HG02571 (cell line): ENCODE data around the gene MAEL.

ENCODE experiments used
- ATAC-seq: cut with Tn5 transposase; IDR thresholded peaks from one replicate; pipeline ENCODE4 v1.9.1; 2021; ENCODE audit warnings: mild to moderate bottlenecking, moderate library complexity; ENCODE audit not compliant: unreplicated experiment

MAEL gene

DNA sequence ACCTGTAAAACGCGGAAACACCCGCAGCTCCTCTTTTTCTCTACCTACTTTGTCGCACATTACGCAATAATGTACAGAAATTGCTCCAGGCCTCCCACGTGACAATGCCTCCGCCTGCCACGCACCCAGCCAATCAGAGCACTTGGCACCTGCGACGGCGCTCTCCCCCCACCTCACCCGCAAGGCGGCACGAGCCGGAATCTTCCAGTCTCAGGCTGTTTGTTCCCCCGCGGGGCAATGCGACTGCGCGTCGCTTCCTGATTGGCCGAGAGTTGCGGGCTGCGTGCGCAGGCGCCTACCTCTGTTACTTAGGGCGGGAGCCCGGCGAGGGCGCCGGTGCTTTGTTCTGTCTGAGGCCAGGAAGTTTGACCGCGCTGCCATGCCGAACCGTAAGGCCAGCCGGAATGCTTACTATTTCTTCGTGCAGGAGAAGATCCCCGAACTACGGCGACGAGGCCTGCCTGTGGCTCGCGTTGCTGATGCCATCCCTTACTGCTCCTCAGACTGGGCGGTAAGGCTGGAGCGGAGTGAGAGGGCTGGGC, at the start of gene MAEL:
TSS of gene MAEL (plus strand) at position 307 of the 542 bp plus-strand sequence. CDS start at position 380, 73 bp downstream.
- ATAC-seq = no peak

DNA sequence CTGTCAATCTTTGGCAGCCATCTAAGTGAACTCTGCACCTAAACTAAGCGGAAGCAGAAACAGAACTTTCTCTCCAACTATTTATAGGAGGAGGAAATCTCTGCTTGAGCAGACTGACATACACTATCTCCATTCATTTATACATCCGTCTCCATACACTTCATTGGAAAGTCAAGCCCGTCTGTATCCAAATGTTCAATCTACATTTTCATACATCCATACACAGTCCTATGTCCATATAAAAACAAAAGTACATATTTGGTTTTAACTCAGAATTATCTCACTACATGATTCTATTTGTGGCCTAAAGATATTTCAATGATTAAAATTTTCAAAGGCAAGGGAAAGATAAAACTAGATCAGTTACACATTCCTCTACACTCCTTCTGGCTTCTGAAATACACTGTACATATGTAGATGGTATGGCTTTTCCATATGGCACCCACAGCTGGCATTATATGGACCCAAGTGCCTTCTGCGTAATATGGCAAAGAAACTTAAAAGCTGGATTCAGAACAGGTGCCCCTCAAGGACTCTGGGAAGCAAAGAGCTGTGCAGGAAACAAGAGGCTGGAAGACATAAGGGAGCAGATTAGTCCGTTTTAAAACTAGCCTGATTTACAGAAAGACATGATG, 49.2 kb upstream of the MAEL start:
- no peak for ATAC-seq

DNA sequence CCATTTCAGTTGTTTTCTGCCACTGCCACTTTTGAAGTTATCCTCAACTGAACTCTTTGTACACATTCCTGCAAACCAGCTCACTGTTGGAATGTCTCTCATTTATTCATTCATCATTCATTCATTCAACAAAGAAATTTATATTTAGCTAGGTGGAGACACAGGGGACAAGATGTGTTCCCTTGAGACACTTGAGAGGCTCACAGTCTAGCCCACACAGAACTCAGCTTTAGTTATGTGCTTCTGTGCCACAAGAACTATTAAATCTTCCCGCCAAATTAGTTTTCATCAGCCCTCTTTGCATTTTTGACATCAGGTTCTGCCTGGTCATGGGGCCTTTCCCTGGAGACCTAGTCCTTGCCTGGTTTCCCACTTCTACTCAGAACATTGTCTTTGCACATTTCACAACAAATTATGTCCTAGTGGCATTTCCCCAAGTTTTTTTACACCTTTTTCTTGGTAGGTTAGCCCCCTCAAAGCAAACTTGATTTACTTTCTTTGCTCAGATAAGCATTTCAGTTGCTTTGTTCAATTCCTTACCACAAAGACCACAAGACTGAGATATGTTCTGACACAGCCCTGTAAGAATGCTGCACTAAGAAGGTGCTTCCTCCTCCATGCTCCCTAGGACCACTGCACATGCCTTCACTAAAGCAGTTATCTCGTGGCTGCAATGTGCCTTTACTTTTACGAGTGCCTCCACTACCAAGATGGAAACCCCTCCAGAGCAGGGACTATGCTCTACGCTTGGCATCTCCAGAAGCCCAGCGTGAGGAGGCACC, 44.7 kb upstream of the MAEL start:
- ATAC-seq = no peak

DNA sequence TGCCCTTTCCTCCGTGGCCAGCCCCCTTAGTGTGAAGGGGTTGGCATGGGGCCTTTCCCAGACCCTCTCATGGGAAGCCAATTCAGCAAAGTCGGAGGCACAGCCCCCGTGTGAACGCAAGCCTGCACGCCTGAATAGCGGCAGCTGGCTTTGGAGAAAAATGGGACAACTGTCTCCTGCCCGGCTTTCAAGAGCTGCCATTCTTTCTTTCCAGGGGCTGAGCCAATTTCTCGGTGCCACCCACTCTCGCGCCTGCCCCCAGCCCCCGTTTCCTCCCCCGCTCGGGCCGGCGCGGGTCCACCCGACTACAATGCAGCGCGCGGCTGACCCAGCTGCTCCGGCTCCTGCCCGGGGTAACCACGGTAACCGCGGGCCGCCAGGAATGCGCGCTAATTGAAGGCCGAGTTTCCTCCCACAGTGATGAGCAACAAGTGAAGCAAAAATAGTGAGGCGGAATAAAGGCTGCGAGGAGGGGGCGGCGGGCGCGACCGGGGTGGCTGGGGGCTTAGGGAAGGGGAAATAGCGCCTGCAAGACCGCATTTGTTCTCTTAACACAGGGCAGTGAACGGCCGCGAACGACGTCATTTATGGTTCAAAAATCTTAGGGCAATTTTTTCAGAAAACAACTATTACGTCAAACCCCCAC, 41.6 kb upstream of the MAEL start:
- ATAC-seq = no peak

DNA sequence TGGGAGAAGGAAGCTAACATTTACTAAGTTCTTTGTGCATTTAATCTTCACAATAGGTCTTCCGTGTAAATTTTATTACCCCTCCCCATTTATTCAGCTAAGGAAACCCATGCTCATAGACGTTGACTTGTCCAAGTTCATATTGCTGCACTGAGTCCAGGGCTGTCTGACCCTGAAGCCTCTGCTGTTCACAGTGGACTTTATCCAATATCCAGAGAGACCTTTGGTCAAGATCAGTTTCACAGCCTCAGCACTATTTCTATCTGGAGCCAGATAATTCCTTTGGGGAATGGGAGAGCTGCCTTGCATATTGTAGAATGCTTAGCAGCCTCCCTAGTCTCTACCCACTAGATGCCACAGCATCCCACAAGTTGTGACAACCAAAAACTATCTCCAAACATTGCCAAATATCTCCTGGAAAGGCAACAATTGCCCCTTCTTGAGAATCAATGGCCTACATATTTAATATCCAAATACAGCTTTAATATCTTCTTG, 40.2 kb upstream of the MAEL start:
- ATAC-seq = no peak

- no peak for ATAC-seq
Measured at GRCh38 chr1:166950156-166950555, 38.9 kb upstream of the MAEL start.

DNA sequence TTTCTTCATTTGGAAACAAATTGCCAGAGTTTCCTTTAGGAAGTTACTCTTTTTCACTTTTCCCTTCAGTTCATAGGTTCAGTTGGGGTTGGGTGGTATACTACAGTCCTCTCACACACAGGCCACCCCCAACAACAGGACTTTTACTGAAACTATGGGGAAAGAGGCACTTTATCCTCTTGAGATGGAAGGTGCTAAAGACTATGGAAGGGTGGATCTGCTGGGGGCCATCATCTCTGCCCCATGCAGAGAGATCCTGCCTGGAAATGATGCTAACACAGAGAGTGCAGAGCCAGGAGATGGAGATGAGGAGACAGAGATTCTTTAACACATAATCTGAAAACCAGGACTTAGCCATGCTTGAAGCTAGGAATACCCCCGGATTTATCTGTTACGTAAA, 38.0 kb upstream of the MAEL start:
- no peak for ATAC-seq

DNA sequence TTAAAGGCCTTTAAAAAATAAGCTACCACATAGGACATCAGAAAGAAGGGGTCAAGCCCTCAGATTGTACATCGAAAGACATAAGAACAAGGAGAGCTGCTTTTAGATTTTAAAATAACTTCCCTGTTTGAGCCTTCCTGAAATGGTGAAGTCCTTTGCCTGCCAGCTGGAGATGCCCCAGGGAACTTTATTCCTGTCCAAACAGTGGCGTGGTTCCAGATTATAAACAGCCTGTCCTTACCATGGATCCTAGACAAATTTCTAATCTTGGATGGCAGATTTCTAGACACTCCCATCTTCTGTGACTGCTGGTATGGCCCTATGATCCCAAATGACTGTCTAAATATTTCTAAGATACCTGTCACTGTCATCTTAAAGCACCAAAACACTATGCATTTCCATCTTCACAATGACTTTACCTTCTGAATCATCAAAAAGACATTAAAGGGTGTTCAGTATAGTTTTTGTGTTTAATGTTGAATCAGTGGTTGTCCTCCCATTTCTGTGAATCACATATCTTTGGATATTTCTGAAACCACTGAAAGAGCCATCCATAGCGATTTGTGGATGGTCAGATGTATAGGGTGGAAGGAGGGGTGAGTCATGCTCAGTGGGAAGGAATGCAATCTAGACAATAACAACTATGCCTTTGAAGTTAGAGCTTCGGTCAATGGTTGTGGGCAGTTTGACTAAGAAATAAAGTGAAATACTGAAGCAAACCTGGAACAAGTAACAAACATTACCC, 36.9 kb upstream of the MAEL start:
- ATAC-seq = no peak

DNA sequence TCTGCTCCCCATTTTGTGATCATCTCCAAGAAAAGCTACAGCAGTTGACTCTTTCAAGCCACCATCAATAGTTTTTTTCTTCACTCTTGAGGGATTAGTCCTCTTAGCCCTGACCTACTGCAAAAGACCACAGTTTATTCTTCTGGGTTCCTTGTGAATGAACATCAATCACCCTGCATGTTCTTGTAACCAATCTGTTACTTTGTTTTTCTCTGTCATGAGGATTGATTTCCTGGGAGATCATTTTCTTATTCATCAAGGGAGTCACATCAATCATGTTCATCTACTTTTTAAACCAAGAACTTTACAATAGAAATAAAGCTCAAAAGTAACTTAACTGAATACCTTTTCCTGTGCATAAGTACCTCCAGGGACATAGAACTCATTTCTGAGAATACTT, 35.6 kb upstream of the MAEL start:
- ATAC-seq = no peak

GRCh38 chr1:166956057-166956850, 32.8 kb upstream of the MAEL start:
- ATAC-seq = no peak

DNA sequence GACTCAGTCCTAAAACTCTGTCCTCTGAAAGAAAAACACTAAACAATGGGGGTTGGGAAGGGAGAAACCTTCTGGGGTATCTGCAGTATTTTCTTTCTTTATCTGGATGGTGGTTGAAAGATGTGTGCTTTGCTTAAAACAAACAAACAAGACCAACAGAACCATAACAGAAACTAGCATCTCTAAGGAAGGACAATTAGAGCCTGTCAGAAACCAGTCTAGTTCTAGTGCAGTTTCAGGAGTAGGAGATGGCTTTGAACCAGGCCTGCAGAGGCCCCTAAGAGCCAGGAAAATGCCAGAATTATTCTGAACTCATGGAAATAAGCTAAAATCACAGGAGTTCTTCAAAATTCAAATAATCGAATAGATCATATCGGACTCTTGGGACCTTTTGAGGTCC, 32.2 kb upstream of the MAEL start:
- no peak for ATAC-seq

DNA sequence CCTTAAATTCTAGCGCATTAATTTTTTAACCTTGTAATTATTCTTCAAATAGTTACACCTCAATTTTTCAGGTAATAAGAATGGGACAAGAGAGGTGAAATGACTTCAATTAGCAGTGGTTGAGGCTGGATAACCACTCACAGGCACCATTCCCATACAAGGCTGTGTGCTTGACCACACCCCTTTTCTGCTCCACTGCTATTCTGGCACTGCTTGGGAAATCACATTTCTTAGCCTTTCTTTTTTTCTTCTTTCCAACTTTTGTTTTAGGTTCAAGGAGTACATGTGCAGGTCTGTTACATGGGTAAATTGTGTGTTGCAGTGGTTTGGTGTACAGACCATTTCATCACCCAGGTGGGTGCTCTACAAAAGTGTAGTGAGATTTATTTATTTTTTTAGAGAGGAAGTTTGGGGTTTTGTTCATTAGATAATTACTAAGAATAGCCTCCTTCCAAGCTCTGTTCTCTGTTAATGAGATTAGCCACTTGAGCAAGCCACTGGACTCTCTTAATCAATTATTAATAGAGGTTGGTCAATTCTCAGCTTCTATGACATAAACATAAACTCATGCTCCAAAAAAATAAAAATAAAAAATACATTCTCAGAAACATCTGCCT, 28.1 kb upstream of the MAEL start:
- ATAC-seq = no peak

DNA sequence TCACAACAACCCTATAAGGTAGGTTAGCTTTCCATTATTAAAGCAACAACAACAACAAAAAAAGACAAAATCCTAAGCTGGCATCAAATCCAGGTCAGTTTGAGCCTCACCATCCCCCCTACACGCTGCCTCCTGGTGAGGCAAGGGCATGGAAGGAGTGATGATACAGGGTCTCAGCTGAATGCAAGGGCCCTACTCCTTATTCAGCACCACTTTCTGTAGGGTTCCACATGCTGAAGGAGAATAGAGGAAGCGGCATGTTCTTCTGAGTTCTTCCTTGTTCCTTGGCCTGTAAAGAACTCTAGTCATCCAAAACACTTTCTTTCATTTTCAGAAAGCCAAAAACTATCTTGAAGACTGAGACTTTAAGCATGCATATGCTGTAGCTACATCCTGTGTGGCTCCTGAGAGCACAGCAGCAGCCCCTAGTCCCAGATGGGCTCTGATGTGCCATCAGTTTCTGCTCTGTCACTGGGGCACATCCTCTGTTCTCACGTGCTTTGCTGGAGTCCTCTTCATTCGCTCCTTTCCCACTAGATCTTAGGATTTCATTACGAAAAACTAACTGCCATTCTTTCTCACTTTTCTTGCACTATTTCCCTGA, 19.9 kb upstream of the MAEL start:
- ATAC-seq = no peak

- ATAC-seq = no peak
Measured at GRCh38 chr1:166971252-166971651, 17.8 kb upstream of the MAEL start.

DNA sequence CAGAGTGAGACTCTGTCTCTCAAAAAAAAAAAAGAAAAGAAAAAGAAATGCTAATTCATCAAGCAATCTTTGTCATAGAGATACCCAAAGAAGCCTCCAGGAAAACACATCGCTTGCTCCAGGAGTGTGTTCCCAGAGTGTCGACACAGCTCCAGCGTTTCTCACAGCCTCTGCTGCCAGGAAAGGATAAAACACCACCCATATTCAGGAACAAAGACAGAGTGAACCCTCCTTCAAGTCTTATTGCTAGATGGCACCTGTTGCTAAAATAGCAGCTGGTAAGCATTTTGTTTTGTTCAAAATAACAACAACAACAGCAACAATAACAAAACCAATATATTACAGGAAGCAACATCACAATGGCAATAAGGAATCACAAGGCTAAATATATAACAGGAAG, 16.9 kb upstream of the MAEL start:
- ATAC-seq = no peak

DNA sequence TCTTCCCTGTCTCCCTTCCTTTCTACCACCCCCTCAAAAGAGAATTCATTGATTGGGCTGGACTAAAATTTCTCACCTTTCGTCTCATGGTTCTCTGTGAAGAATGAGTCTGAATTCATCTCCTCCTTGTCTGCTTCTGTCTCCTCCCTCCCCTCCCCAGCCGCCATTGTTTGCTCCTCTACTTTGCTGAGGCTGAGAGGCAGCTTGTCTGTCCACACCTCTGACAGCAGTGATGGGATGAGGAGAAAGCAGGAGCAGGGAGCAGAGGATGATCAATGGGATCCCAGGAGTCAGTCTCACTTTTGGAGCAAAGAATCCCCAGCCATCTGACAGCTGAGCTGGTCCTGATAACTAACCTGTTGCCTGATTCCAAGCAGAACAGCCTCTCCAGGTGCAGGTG, 16.3 kb upstream of the MAEL start:
- ATAC-seq = no peak

GRCh38 chr1:166974647-166975345, 14.3 kb upstream of the MAEL start:
- no peak for ATAC-seq

DNA sequence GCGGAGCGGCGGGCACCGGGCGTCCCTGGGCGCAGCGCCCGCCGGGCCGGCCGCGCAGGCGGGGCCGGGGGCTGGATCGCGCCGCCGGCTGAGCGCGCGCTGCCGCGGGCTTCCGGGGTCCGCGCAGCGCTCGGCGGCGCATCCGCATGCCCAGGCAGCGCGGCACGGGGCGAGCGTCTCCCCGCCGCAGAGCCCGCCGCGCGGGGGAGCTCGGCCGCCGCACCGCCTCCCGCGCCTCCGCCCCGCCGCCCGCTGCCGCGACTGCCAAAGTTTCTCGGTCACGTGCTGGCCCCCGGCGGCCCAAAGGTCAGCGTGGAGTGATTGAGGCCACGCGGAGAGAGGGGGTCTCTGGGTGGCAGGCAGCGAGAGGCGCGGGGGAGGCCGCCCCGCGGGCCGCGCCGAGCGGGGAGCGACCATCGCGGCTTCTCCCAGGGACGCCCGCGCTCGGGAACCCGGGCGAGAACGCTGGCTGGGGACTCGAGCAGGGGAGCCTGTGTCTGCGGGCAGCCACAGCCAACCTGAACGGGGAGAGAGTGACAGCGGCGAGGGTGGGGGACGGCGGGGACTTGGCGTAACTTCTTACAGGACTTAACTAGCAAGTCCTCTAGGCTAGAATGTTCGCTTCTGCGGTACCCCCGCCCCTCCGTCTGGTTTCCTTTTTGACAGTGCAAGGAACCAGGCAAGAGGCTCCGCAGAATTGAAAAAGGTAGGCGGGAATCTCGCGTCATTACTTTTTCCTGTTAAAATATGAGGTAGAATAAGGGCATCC, 13.5 kb upstream of the MAEL start, which contains the start of gene ILDR2:
TSS of gene ILDR2 (minus strand) at position 180 of the 769 bp plus-strand sequence. CDS start 272 bp downstream, outside the sequence.
- ATAC-seq = peak; percentile 75
